Activated CD4-positive, alpha-beta memory T cell treated with anti-CD3 and anti-CD28 coated beads, Interleukin-2, amount 10 ng/mL, durations not matched to agents 7 days and 5 days (primary cell): ENCODE results near the gene NDUFAF7. TPM values are rescaled to one million over a fixed set of nuclear protein-coding genes. Genes with fewer than 3 reads are reported as not detected.
A peak's percentile ranks its signal among the peaks of the same experiment; 100 is the strongest.
"Not testable (repeated sequence)": the region's sequence is repeated elsewhere in the genome, so short reads cannot be mapped to it uniquely, and the experiment has no call there.

Experiments
- CTCF ChIA-PET: fragments of 350-600 bp; sonication (Branson Sonifier 250); formaldehyde crosslinking; loops from one replicate; lab custom pipeline; 2021; ENCODE audit warnings: antibody characterized with exemption, inconsistent platforms; lab: Charles Lee
- POLR2A ChIA-PET: fragments of 350-600 bp; sonication (Branson Sonifier 250); formaldehyde crosslinking; loops from one replicate; lab custom pipeline; 2021; ENCODE audit warnings: antibody characterized with exemption; lab: Charles Lee
- DNase-seq: peaks from one replicate; pipeline ENCODE4 v3.0.0-alpha.2; 2020
- H3K27ac Mint-ChIP-seq: one replicate; pipeline ENCODE4 v1.8.0; 2021; ENCODE audit warnings: mild to moderate bottlenecking, mixed read lengths
- H3K27me3 Mint-ChIP-seq: one replicate; pipeline ENCODE4 v1.8.0; 2021; ENCODE audit warnings: mixed read lengths
- H3K36me3 Mint-ChIP-seq: one replicate; pipeline ENCODE4 v1.8.0; 2021; ENCODE audit warnings: low read depth, mixed read lengths
- H3K4me1 Mint-ChIP-seq: one replicate; pipeline ENCODE4 v1.8.0; 2021; ENCODE audit warnings: mixed read lengths
- H3K4me3 Mint-ChIP-seq: one replicate; pipeline ENCODE4 v1.8.0; 2021; ENCODE audit warnings: mild to moderate bottlenecking, mixed read lengths
- H3K9me3 Mint-ChIP-seq: one replicate; pipeline ENCODE4 v1.8.0; 2021; ENCODE audit warnings: mixed read lengths
- total RNA-seq, 2 experiments: library from RNA; stranded (reverse); gene quantifications; one replicate each; pipeline ENCODE4 v1.2.3, GENCODE V29; 2021

Gene NDUFAF7
- total RNA-seq: 10 to 100 TPM; 17.7 to 19.4 TPM

GRCh38 chr2:37231241-37232130 is at the start of gene NDUFAF7, which contains the start of gene CEBPZ:
Gene NDUFAF7, plus strand, starts transcription at chr2:37231658. Its CDS starts 48 bp downstream, at chr2:37231706.
Gene CEBPZ, minus strand, starts transcription at chr2:37231596. Its CDS starts 29 bp downstream, at chr2:37231567.
- H3K27ac Mint-ChIP-seq: no peak within 1 kb of the TSS
- peaks cover 36% of the 10 kb centered on the region for H3K36me3 Mint-ChIP-seq
- DNase-seq: peak; percentile 89
- H3K4me3 Mint-ChIP-seq: no peak within 1 kb of the TSS
- peaks cover 27% of the 10 kb centered on the region for H3K4me1 Mint-ChIP-seq
- ChIA-PET CTCF (interaction anchor here (0.7 to 2.0 kb wide), 5 partner anchors 12 to 646 kb away, joined by 3 to 8 read pairs (median 3); no protein-coding TSS in a partner anchor), POLR2A (interaction anchor here (0.7 to 2.1 kb wide), 13 partner anchors 10 to 393 kb away, joined by 3 to 17 read pairs (median 4); partner anchors contain the start of genes CEBPZOS, EIF2AK2 and STRN)
- H3K9me3 Mint-ChIP-seq: no peaks in the 10 kb centered on the region
- no peaks in the 10 kb centered on the region for H3K27me3 Mint-ChIP-seq

GRCh38 chr2:37181726-37182684 is 49.5 kb upstream of the NDUFAF7 start:
- ChIA-PET CTCF (interaction anchor here (0.8 to 0.9 kb wide), 2 partner anchors 15 to 214 kb away, joined by 3 read pairs; no protein-coding TSS in a partner anchor), POLR2A (no interaction called here)
- no peak overlapping the region for H3K27ac Mint-ChIP-seq
- no peaks in the 10 kb centered on the region for H3K36me3 Mint-ChIP-seq
- DNase-seq: no peak
- H3K9me3 Mint-ChIP-seq: no peaks in the 10 kb centered on the region
- H3K4me1 Mint-ChIP-seq: no peaks in the 10 kb centered on the region
- peaks cover 36% of the 10 kb centered on the region for H3K27me3 Mint-ChIP-seq
- no peak overlapping the region for H3K4me3 Mint-ChIP-seq

GRCh38 chr2:37188570-37188969 is 42.9 kb upstream of the NDUFAF7 start, which contains the start of gene SULT6B1:
Gene SULT6B1, minus strand, starts transcription at chr2:37188670. Its CDS starts 30 bp downstream, at chr2:37188640.
- peaks cover 7% of the 10 kb centered on the region for H3K4me1 Mint-ChIP-seq

DNA sequence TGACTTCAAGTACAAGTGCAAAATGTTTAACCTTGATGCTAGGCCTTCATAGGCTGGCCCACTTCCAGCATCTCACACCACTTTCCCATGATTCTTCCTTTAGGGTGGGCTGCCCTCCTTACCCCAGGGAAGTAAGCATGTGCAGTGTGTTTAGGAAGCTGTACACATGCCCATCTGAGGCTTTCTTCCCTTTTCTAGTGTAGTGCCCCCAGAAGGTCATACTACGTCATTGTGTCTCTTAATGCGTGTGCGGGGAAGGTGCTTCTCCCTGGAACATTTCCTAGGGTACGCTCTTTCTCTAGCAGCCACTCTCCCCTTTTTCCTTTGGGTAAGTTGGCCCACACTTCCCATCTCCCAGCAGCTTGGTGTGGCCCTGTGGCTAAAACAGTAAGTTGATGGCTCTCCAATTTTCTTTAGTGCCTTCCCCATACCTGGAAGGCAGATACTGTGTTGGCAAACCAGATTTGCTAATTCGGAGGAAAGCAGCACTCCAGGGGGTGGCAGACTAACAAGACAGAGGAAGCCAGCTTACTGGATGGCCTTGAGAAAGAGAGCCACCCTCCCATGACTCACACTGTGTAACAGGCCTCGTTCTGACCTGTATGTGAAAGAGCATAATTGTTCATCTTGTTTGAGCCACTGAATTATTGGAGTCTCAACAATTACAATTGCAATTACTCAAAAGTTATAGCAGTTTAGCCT is 41.9 kb upstream of the NDUFAF7 start:
- Mint-ChIP-seq H3K4me1 (peaks cover 7% of the 10 kb centered on the region), H3K27me3 (peaks cover 18% of the 10 kb centered on the region), H3K36me3 (no peaks in the 10 kb centered on the region), H3K9me3 (no peaks in the 10 kb centered on the region), H3K27ac (no peak overlapping the region), H3K4me3 (no peak overlapping the region)
- ChIA-PET CTCF (interaction anchor here (0.6 kb wide), 1 partner anchor 10 kb away, joined by 3 read pairs; no protein-coding TSS in a partner anchor), POLR2A (interaction anchor here (2.2 kb wide), 1 partner anchor 33 kb away, joined by 5 read pairs; the partner anchor contains the start of gene EIF2AK2)
- DNase-seq: no peak

More at GRCh38 chr2:37188570-37188969, 42.9 kb upstream of the NDUFAF7 start, which contains the start of gene SULT6B1:
- Mint-ChIP-seq H3K27me3 (peaks cover 18% of the 10 kb centered on the region), H3K9me3 (no peaks in the 10 kb centered on the region), H3K36me3 (no peaks in the 10 kb centered on the region), H3K4me3 (no peak within 1 kb of the TSS), H3K27ac (no peak within 1 kb of the TSS)
- ChIA-PET CTCF (no interaction called here), POLR2A (no interaction called here)
- no peak for DNase-seq

DNA sequence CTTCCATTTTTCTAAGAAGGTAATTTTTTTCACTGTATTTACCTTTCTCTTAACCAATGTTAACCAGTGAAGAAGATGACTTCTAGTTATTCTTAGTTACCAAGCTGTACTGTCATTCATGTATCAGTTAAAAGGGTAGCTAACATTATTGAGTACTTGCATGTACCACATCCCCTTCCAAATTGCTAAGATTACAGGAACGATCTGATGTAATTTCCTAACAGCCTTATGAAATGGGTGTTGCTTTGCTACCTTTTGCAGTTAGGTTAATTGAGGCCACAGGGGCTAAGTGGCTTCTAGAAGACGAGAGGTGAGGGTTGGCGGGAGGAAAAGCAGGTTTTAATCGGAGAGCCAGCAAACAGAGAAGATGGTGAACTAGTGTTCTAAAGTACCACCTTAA is 41.2 kb upstream of the NDUFAF7 start:
- Mint-ChIP-seq H3K27me3 (peaks cover 15% of the 10 kb centered on the region), H3K4me3 (no peak overlapping the region), H3K4me1 (peaks cover 7% of the 10 kb centered on the region), H3K27ac (no peak overlapping the region), H3K36me3 (no peaks in the 10 kb centered on the region), H3K9me3 (no peaks in the 10 kb centered on the region)
- POLR2A ChIA-PET: interaction anchor here (2.2 kb wide), 1 partner anchor 34 kb away, joined by 5 read pairs; the partner anchor contains the start of gene EIF2AK2
- DNase-seq: no peak
- CTCF ChIA-PET: no interaction called here

GRCh38 chr2:37191253-37191652 is 40.2 kb upstream of the NDUFAF7 start:
- DNase-seq: no peak
- POLR2A ChIA-PET: interaction anchor here (2.2 kb wide), 1 partner anchor 35 kb away, joined by 5 read pairs; the partner anchor contains the start of gene EIF2AK2
- Mint-ChIP-seq H3K36me3 (peaks cover under 1% of the 10 kb centered on the region), H3K9me3 (no peaks in the 10 kb centered on the region), H3K27ac (no peak overlapping the region), H3K4me3 (no peak overlapping the region), H3K4me1 (peaks cover 8% of the 10 kb centered on the region), H3K27me3 (peaks cover 11% of the 10 kb centered on the region)
- CTCF ChIA-PET: interaction anchor here (0.7 to 0.8 kb wide), 2 partner anchors 34 to 93 kb away, joined by 3 to 5 read pairs; partner anchors contain the start of gene EIF2AK2

- no peak for DNase-seq
- no peaks in the 10 kb centered on the region for H3K9me3 Mint-ChIP-seq
- peaks cover 10% of the 10 kb centered on the region for H3K4me1 Mint-ChIP-seq
- H3K4me3 Mint-ChIP-seq: no peak overlapping the region
- POLR2A ChIA-PET: interaction anchor here (2.2 kb wide), 1 partner anchor 36 kb away, joined by 5 read pairs; the partner anchor contains the start of gene EIF2AK2
- no peak overlapping the region for H3K27ac Mint-ChIP-seq
- H3K27me3 Mint-ChIP-seq: peaks cover 8% of the 10 kb centered on the region
- peaks cover 2% of the 10 kb centered on the region for H3K36me3 Mint-ChIP-seq
- CTCF ChIA-PET: no interaction called here
Measured at GRCh38 chr2:37191747-37192146, 39.7 kb upstream of the NDUFAF7 start.

- peaks cover 2% of the 10 kb centered on the region for H3K36me3 Mint-ChIP-seq
- H3K4me3 Mint-ChIP-seq: no peak overlapping the region
- no peaks in the 10 kb centered on the region for H3K9me3 Mint-ChIP-seq
- CTCF ChIA-PET: no interaction called here
- no peak overlapping the region for H3K27ac Mint-ChIP-seq
- POLR2A ChIA-PET: no interaction called here
- DNase-seq: no peak
- peaks cover 17% of the 10 kb centered on the region for H3K4me1 Mint-ChIP-seq
- peaks cover 6% of the 10 kb centered on the region for H3K27me3 Mint-ChIP-seq
Measured at GRCh38 chr2:37192551-37192950, 38.9 kb upstream of the NDUFAF7 start.

- H3K4me1 Mint-ChIP-seq: peaks cover 15% of the 10 kb centered on the region
- POLR2A ChIA-PET: interaction anchor here (1.0 kb wide), 1 partner anchor 387 kb away, joined by 3 read pairs; no protein-coding TSS in a partner anchor
- H3K9me3 Mint-ChIP-seq, CTCF ChIA-PET, H3K27me3 Mint-ChIP-seq, DNase-seq: not testable (repeated sequence)
- peak overlapping the region; percentile 97 for H3K27ac Mint-ChIP-seq
- H3K36me3 Mint-ChIP-seq: peaks cover 11% of the 10 kb centered on the region
- peak overlapping the region; percentile 98 for H3K4me3 Mint-ChIP-seq
Measured at GRCh38 chr2:37195862-37196319, 35.6 kb upstream of the NDUFAF7 start.

DNA sequence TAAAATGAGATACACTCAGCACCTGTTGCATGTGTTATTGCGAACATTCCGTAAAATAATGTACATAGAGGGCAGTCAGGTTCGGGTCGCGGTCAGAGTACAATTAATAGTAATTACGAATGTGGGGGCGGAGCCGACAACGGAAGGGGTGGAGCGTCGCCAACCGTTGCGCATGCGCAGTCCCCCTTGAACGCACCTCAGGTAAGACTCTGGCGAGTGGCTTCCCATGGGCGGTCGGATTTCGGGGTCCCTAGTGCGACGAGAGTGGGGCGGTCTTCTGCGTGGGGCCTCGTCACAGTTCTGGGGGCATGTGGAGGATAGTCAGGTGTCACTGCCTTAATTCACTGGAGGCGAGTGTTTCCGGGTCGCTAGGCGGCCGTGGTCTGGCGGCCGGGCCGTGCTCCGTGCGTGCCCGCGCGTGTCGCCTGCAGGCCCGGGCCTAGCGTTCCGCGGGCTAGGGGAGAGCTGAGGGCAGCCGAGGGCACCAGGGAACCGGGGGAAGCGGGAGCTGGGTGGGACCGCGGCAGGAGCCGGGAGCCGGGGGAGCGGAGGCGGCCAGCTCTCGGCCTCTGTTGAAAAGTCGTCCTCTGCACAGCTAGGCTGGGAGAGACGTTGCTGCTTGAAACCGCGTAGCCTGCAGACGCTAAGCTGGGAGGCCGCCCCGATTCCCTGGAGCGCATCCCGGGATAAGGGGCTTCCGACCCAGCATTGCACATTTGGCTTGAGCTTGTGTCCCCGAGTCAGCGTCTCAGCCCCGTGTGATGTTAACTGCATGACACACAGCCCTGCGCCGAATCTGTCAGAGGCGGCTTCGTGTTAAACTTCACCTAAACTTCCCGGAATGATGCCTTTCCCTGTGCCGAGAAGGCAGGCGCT is 34.9 kb upstream of the NDUFAF7 start, which contains the start of gene CEBPZOS:
CEBPZOS (plus strand) TSS at position 177 of the 876 bp plus-strand sequence. CDS start 3,209 bp downstream, outside the sequence.
- CTCF ChIA-PET: interaction anchor here (0.6 to 1.2 kb wide), 3 partner anchors 15 to 1349 kb away, joined by 3 to 5 read pairs (median 3); no protein-coding TSS in a partner anchor
- peak; percentile 90 for DNase-seq
- Mint-ChIP-seq H3K4me1 (peaks cover 20% of the 10 kb centered on the region), H3K36me3 (peaks cover 17% of the 10 kb centered on the region), H3K4me3 (peak within 1 kb of the TSS; percentile 98), H3K27me3 (no peaks in the 10 kb centered on the region), H3K9me3 (no peaks in the 10 kb centered on the region), H3K27ac (peak within 1 kb of the TSS; percentile 97)
- POLR2A ChIA-PET: interaction anchor here (0.7 to 1.8 kb wide), 15 partner anchors 17 to 880 kb away, joined by 3 to 13 read pairs (median 3); partner anchors contain the start of genes CEBPZ, CYP1B1, EIF2AK2 and GPATCH11
